IPS-11a (cell line): ENCODE measurements around the gene LMOD2.

Experiments
- H3K4me3 ChIP-seq: one replicate; pipeline ENCODE4 v1.5.1; 2013; ENCODE audit warnings: low read depth, low read length, control low read depth

LMOD2 gene

DNA sequence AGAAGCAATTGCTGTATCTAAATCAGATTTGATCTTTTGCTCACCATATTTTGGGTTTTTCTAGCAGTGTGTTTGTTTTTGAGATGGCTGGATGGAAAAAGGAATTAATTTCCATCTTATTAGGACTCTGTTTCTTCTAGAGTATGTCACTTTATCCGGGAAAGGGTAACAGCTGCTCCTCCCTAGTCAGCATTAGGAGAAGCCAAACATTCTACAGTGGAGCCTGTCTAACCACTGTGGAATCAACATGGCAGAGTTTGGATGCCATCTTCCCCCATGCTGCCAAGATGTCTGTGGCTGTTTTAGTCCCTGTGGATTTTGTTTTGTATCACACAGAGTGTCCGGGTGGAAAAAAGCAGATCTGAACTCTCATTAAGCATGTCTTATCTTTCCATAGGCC lies 16.0 kb upstream of the LMOD2 start:
- no peak overlapping the region for H3K4me3 ChIP-seq

DNA sequence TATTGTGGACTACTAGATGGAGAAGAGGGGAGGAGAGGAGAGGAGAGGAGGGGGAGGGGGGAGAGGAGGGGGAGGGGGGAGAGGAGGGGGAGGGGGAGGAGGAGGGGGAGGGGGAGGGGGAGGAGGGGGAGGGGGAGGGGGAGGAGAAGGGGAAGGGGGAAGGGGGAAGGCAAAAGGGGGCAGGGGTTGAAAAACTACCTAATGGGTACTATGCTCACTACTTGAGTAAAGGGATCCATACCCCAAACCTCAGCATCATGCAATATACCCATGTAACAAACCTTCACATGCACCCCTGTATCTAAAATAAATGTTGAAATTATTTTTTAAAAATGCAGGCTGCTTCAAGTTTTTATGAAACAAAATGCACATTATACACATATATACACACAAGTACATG lies 15.1 kb upstream of the LMOD2 start:
- H3K4me3 ChIP-seq: no peak overlapping the region

DNA sequence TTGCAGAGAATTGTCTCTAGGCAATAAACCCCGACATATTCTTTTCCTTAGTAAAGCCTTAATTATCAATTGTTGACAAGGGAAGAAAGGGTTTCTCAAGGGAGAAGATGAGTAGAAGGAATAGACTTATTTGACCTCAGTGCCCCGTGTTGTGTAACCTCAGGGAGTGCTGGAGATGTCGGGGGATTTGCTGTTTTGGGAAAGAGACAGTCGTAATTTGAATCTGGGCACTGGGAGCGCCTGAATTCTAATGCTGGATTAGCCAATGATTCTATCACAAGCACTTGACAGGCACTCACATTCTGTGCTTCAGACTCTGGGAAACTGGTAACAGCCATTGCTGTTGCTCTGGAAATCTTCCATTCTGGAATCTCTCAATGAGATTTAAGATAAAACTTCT lies 13.8 kb upstream of the LMOD2 start:
- no peak overlapping the region for H3K4me3 ChIP-seq

DNA sequence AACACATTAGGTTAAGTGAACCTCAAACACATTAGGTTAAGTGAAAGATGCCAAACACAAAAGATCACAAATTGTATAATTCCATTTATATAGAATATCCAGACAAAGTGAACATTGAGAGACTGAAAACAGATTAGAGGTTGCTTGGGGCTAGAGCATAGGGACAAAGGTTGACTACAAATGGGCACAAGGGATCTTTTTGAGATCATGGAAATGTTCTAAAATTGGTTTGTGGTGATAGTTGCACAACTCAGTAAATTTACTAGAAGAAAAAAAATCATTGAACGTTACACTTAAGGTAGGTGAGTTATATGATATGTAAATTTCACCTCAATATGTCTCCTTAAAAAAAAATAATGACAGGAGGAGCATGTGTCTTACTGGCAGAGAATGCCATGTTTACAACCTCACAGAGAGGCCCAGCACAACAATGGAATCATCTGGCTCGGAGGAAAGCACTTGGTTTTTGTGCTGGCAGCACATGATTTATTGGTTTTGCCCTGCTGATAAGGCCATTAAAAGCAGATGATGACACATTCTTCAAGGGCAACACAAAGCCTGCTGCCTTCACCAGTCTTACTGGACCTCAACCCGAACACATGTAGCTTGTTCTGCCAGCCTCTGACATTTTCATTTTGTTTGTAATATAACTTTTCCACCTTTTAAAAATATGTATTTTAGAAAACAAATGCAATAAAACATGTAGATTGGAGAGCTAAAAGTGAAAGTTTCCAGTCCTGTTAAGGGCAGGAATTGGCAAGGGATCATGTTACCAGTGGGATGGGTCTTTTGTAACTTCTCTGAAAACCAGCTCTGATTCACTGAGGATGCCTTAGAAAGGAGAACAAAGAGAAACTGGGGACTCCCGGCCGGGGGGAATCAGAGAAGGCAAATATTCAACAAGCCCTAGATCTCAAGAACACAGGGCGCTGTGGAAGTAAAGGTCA lies 11.9 kb upstream of the LMOD2 start:
- H3K4me3 ChIP-seq: no peak overlapping the region

DNA sequence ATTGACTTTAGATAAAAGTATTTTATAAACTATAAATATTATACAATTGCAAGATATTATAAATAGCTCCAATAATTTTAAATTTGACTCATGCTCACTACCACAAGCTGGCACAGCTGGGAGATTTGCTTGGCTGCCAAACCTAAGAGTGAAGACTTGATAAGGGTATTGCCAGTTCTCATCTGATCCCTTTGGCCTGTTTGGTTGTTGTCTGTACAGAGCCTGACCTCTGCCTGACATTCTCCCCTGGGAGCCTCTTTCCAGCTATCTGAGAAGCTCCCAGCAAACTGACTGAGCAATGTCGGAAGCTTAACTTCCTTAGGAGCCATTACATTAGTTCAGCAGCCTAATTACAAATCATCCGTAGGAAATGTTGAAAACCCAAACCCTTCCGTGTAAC lies 10.2 kb upstream of the LMOD2 start:
- H3K4me3 ChIP-seq: no peak overlapping the region

DNA sequence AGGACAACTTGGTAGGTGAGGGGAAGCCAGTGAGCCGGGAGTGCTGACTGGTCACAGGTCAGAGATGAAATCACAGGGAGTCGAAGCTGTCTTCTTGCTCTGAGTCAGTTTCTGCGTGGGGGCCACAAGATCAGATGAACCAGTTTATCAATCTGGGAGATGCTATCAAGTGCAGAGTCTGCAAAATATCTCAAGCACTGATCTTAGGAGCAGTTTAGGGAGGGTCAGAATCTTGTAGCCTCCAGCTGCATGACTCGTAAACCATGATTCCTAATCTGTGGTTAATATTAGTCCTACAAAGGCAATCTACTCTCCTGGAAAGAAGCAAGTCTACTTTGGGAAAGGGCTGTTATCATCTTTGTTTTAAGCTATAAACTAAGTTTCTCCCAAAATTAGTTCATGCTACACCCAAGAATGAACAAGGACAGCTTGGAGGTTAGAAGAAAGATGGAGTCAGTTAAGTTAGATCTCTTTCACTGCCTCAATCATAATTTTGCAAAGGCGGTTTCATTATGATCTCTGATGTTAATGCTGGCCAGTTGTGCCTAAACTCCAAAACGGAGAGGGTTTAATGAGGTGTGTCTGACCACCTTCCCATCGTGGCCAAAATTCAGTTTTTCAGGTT lies 8.4 kb upstream of the LMOD2 start:
- H3K4me3 ChIP-seq: no peak overlapping the region

DNA sequence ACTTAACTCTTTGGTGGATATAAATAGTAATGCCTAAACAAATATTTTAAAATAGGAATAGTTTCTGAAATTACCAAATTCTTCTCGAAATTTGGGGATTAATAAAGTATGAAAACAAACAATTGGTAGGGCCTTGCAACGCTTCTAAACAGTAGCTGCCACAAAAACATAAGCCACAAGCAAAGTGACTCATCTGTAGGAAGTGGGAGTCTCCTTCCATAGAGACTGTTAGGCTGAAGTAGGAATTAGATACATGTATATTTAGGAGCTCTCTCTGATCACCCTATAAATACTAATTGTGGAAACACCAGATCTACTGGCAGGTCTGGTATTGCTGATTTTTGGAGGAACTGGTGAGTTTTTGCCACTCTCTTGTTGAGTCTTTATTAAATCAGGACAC lies 5.7 kb upstream of the LMOD2 start:
- H3K4me3 ChIP-seq: no peak overlapping the region

DNA sequence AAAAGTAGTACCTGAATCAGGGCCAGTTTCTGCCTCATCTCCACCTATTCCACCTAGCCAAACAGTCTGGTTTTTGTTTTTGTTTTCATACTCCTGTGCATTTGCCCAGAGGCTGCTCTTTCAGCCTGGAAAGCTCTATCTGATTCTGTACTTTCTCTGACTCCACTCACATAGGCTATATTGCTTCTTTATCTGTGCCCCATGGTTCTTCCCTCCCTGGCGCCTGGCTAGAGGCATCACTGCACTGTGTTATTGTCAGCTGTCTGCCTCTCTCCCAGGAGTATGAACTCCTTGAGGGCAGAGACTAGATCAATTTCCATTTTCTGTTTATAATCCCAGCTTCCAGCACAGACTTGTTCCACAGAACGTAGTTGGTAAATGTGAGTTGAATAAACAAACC lies 5.1 kb upstream of the LMOD2 start:
- no peak overlapping the region for H3K4me3 ChIP-seq

DNA sequence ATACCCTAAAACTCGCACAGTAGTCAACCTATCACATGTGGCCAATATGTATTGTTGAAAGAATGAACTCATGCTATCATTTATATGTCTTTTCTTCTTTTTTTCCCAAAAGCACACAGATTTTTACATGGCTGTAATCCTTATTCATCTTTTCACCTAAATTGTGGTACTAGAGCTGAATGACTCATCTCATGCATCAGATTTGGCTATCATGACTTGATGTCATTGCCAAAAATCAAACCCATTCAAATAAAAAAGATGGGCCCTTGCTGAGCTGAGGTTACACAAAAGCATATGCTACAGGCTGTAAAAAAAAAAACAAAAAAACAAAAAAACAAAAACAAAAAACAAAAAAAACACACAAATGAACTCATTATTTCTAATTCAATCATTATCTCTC lies 3.3 kb upstream of the LMOD2 start:
- no peak overlapping the region for H3K4me3 ChIP-seq

DNA sequence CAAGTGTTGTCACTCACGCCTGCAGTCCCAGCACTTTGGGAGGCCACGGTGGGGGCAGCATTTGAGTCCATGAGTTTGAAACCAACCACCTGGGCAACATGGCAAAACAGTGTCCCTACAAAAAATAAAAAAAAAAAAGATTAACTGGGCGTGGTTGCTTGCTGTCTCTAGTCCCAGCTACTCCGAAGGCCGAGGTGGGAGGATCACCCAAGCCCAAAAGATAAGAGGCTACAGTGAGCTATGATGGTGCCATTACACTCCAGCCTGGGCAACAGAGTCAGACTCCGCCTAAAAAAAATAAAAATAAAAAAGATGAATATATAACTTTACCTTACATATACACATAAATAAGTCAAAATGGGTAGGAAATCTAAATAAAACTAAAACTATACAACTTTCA lies 2.5 kb upstream of the LMOD2 start:
- H3K4me3 ChIP-seq: no peak overlapping the region

DNA sequence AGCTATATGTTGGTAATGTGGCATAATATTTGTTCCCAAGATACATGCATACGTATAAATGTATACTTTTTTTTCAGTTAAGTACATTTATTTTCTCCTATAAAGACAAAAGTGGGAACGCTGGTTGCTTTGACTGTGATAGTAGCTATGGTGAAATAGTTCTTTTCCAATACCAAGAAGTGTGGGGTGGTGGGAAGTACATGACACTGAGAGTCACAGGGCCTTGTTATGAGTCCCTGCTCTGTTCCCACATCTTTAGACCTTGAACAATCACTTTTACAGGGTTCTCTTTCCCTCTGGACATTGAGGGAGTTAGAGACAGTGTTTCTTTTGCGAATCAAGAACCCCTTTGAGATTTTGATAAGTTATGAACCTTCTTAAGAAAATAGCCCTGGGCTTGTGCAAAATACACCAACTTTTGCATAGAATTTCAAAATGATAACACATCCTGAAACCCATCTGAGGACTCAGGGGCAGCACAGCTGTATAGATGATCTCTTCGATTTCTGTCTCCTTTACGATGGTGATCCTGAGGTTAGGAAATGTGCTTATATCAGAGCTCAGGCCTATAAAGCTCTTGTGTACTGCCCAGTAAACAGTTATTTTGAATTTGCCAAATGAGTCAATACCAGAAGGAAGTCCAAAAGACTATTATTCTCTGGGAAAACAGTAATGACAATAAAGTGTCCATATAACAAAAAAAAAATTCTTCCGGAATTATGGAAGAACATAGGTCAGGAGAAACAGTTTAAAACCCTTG lies 1.1 kb downstream of the LMOD2 start:
- H3K4me3 ChIP-seq: no peak overlapping the region

DNA sequence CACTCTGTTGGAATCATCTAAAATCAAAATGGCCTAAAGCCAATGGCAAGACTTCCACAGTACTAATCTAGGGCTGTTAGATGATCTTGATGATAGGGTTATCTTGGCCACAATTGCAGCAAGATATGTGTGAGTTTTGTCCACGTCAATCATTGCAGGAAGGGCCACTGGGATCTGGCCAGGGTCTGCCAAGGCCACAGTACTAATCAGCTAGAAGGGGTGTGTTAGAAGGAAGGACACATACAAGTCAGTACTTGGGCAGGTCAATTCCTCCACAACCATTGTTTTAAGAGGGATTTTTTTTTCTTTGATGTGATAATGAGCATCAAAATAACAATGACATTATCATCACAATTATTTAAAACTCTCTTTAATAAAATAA lies 1.6 kb downstream of the LMOD2 start:
- H3K4me3 ChIP-seq: no peak overlapping the region

DNA sequence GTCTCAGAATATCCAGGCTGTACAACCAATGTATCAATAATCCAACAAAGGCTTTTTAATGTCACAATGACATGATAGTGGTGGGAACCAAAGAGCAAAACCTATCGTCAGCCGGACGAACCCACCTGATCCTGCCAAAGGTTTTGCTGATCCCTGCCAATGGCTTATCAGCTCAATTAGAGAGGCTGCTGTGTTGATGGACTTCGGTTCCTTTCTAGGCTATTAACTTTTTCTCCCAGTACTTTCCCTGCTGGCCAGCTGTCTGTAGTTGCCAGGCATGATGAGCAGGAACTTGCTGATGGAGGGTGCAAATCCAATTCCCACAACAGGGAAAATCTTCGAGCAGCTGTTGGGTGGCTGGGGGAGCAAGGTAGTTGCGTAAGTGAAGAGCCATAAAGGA lies 2.4 kb downstream of the LMOD2 start:
- no peak overlapping the region for H3K4me3 ChIP-seq

DNA sequence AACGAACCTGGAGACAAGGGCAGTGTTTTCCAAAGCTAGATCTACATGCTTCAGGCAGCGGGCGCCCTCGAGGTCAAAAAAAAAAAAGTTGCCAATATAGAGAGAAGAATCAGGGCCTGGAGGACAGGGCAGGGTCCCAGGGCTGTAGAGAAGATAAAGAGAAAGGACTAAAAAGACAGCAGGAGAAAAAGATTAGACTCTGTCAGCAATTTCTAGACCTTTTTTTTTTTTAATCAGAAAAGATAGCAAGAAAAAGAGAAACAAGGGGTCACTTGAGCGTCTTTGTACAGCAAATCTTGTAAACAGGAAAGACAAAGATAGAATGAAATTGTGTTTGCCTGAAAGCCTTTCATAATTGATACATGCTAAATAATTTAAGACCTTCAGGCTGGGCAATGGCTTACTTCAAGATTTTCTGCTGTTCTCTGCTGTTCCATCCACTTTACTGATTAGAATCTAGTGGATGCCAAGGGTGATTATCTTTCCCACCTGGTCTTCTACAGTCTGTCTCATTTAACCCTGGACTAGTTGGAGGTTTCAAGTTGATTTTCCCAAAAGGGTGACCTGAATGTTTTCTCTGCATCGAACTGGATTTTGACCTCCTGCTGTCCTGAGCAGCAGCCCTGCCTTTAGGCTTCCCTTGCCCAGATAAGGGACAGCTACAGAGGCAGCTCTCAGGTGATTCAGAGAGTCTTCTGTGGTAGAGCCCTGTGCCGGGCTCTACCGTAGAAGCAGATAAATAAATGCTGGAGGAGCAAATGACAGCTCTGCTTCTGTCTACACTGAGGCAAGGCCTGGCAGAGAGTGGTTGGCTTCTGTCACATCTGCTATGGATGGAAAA lies 5.1 kb downstream of the LMOD2 start:
- H3K4me3 ChIP-seq: no peak overlapping the region

DNA sequence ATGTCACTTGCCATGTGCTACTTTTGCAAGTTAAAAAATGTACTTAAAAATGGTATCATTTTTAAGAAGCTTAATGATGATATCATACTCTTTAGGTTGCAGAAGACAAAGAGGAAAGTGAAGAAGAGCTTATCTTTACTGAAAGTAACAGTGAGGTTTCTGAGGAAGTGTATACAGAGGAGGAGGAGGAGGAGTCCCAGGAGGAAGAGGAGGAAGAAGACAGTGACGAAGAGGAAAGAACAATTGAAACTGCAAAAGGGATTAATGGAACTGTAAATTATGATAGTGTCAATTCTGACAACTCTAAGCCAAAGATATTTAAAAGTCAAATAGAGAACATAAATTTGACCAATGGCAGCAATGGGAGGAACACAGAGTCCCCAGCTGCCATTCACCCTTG lies 6.1 kb downstream of the LMOD2 start:
- no peak overlapping the region for H3K4me3 ChIP-seq

DNA sequence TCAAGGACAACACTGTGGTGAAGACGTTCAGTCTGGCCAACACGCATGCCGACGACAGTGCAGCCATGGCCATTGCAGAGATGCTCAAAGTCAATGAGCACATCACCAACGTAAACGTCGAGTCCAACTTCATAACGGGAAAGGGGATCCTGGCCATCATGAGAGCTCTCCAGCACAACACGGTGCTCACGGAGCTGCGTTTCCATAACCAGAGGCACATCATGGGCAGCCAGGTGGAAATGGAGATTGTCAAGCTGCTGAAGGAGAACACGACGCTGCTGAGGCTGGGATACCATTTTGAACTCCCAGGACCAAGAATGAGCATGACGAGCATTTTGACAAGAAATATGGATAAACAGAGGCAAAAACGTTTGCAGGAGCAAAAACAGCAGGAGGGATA lies 6.6 kb downstream of the LMOD2 start:
- no peak overlapping the region for H3K4me3 ChIP-seq

DNA sequence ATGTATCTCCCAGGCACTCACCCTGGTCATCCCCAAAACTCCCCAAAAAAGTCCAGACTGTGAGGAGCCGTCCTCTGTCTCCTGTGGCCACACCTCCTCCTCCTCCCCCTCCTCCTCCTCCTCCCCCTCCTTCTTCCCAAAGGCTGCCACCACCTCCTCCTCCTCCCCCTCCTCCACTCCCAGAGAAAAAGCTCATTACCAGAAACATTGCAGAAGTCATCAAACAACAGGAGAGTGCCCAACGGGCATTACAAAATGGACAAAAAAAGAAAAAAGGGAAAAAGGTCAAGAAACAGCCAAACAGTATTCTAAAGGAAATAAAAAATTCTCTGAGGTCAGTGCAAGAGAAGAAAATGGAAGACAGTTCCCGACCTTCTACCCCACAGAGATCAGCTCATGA lies 7.1 kb downstream of the LMOD2 start:
- no peak overlapping the region for H3K4me3 ChIP-seq

DNA sequence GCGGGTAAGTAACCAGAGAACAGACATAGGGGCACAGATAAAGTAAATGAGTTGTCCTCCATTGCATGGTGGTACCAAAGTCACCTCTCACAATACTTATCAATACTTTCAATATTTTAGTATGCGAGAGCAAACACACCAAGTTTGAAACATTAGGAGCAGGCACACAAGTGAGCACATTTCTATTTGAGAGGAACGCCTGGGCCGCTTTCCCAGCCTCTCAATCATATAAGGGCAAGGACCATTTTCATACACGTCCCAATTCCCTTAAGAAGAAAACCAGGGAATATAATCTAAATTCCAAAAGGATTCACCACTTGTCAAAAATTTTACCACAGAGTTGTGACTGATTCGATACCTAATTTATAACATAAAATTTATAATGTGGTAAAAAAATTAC lies 7.5 kb downstream of the LMOD2 start:
- no peak overlapping the region for H3K4me3 ChIP-seq

DNA sequence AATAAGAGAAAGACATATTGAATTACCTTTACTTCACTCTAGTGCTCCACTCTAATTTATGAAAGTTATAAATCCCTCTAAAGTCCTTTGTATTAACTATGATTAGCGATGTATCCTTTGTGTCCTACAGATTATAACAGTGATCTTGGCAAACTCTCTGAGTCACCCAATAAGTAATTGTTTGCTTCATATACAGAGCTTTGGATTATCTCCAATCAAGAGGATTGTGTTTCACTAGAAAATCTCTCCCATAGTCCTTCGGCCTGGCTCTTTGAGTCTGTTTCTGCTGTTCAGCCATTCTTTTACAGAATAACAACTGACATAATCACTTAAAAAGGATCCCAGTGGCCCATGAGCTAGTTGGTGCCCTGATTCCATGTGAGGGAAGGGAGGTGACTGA lies 9.5 kb downstream of the LMOD2 start:
- no peak overlapping the region for H3K4me3 ChIP-seq

DNA sequence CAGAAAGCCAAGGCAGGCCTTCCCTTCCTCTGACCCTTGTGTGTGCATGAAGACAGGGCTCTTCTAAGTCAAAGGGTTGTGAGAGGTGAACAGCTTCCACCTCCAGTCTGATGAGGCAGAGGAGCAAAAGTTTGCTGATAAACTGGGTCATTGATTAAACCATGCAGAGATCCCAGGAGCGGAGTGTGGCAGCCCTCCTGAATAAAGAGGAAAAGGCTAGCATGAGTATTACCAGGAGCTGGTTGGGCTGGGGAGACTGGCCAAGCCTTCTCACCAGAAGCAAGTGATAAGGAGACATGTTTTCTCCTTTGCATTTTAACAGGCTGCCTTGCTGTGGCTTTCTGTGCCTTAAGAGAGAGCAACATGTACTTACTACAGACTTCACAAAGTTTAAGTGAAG lies 10.2 kb downstream of the LMOD2 start:
- H3K4me3 ChIP-seq: no peak overlapping the region

DNA sequence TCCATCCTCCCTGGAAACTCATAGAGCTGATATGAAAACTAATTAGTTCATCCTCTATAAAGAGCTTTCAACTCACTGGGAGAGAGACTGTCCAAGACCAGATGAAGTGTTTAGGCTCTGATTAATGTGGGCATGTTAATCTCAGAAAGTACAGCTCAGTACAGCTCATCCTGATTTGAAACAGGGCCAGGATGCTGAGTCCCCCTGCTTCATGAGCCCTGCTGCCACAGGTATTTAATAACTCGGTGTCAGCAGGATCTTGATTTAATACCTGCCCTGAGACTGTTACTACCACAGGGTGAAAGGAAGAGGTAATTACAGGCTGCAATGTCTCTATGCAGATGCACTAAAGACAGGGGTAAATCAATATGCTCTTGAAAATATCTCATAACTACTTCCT lies 10.8 kb downstream of the LMOD2 start:
- no peak overlapping the region for H3K4me3 ChIP-seq
